GM12878 (cell line): ENCODE data around the gene STAT3. TPM values are rescaled to one million over a fixed set of nuclear protein-coding genes. Genes with fewer than 3 reads are reported as not detected.

Experiments
- ATAC-seq: fragments of 200-7000 bp; cut with Tn5 transposase; 3 replicates; pipeline ENCODE4 v1.9.1; 2020; ENCODE audit warnings: mild to moderate bottlenecking, moderate library complexity
- BruUV-seq: library from RNA; stranded (reverse); fragments of 400-500 nt; replicated peaks from 2 replicates; lab custom pipeline; 2021; lab: Mats Ljungman, UMichigan
- CTCF ChIA-PET: fragments of 300-600 bp; sonication (Branson Sonifier 250); formaldehyde crosslinking; extraction: SDS; loops from one replicate; lab custom pipeline; 2021; ENCODE audit warnings: inconsistent platforms; lab: Yijun Ruan, JAX
- POLR2A ChIA-PET: fragments of 350-600 bp; formaldehyde crosslinking; extraction: SDS; loops from one replicate; lab custom pipeline; 2021; ENCODE audit warnings: inconsistent platforms; lab: Charles Lee
- RAD21 ChIA-PET: fragments of 300-600 bp; sonication (Branson Sonifier 250); formaldehyde crosslinking; loops from one replicate; lab custom pipeline; 2023; ENCODE audit warnings: antibody characterized with exemption; ENCODE audit not compliant: unreplicated experiment; lab: Charles Lee
- SMC1A ChIA-PET: fragments of 300-600 bp; sonication (Branson Sonifier 250); formaldehyde crosslinking; loops from one replicate; lab custom pipeline; 2023; ENCODE audit not compliant: unreplicated experiment, uncharacterized antibody; lab: Charles Lee
- DNase-seq: peaks from one replicate; pipeline ENCODE4 v3.0.0-alpha.2; 2011; ENCODE audit warnings: low read depth, low spot score
- FAIRE-seq: peaks from 3 replicates; lab custom pipeline; 2011; peaks lifted over from hg19 to GRCh38; lab: Jason Lieb, UNC
- H2AFZ ChIP-seq: 2 replicates; pipeline ENCODE4 v1.6.0; 2011; ENCODE audit warnings: low read depth, low read length, control low read depth; ENCODE audit not compliant: control insufficient read depth
- H3K27ac ChIP-seq: 2 replicates; pipeline ENCODE4 v1.5.1; 2011; ENCODE audit warnings: control low read depth; ENCODE audit not compliant: control insufficient read depth, insufficient read depth
- H3K27me3 ChIP-seq, 2 experiments: replicated peaks in 1 of 2; 2 replicates each; pipeline versions ENCODE4 v1.6.0 to v1.6.1; 2011; ENCODE audit warnings: low read length in 1 of 2; ENCODE audit not compliant: control insufficient read depth in 2 of 2, insufficient read depth in 2 of 2
- H3K36me3 ChIP-seq, 2 experiments: 2 replicates each; pipeline ENCODE4 v1.5.1; 2011; ENCODE audit warnings: low read length in 1 of 2; ENCODE audit not compliant: control insufficient read depth in 2 of 2, insufficient read depth in 2 of 2
- H3K4me1 ChIP-seq: 2 replicates; pipeline ENCODE4 v1.6.1; 2011; ENCODE audit warnings: mild to moderate bottlenecking, low read length, moderate library complexity, mixed read lengths; ENCODE audit not compliant: control insufficient read depth, insufficient read depth
- H3K4me2 ChIP-seq: 2 replicates; pipeline ENCODE4 v1.6.0; 2011; ENCODE audit warnings: control low read depth; ENCODE audit not compliant: control insufficient read depth, insufficient read depth
- H3K4me3 ChIP-seq: fragments of 200-600 bp; sonication (generic); 2 replicates; pipeline ENCODE4 v1.5.1; 2016
- H3K79me2 ChIP-seq: 2 replicates; pipeline ENCODE4 v1.6.0; 2011; ENCODE audit warnings: low read length; ENCODE audit not compliant: control insufficient read depth, insufficient read depth
- H3K9ac ChIP-seq: 2 replicates; pipeline ENCODE4 v1.8.0; 2011; ENCODE audit warnings: low read length, control low read depth, mixed read lengths; ENCODE audit not compliant: control insufficient read depth, insufficient read depth
- H3K9me3 ChIP-seq: replicated peaks from 3 replicates; pipeline ENCODE4 v1.5.1; 2011; ENCODE audit warnings: mild to moderate bottlenecking, low read length; ENCODE audit not compliant: control insufficient read depth, insufficient read depth
- H4K20me1 ChIP-seq: 2 replicates; pipeline ENCODE4 v1.6.0; 2011; ENCODE audit not compliant: control insufficient read depth, insufficient read depth
- E2F8 ChIP-seq: fragments of 450-650 bp; IDR thresholded peaks from 2 replicates; pipeline ENCODE4 v1.6.1; 2018; ENCODE audit warnings: mild to moderate bottlenecking, low read depth, moderate library complexity; ENCODE audit not compliant: partially characterized antibody
- FOXM1 ChIP-seq: IDR thresholded peaks from 2 replicates; pipeline ENCODE4 v1.6.1; 2012; ENCODE audit warnings: low read depth, mild to moderate bottlenecking, inconsistent platforms, low read length, moderate library complexity
- JUNB ChIP-seq: IDR thresholded peaks from 2 replicates; pipeline ENCODE4 v1.6.1; 2016; ENCODE audit warnings: antibody characterized with exemption, mild to moderate bottlenecking
- NKRF ChIP-seq: fragments of 450-650 bp; conservative IDR thresholded peaks from 2 replicates; pipeline ENCODE4 v1.6.1; 2017; ENCODE audit warnings: mild to moderate bottlenecking, moderate library complexity
- SP1 ChIP-seq: IDR thresholded peaks from one replicate; pipeline ENCODE4 v1.6.1; 2011; ENCODE audit warnings: low read depth, low read length
- STAT1 ChIP-seq: fragments of 450-650 bp; conservative IDR thresholded peaks from 2 replicates; pipeline ENCODE4 v1.6.1; 2014; ENCODE audit warnings: antibody characterized with exemption, mild to moderate bottlenecking
- TCF12 ChIP-seq: IDR thresholded peaks from 2 replicates; pipeline ENCODE4 v1.6.1; 2011; ENCODE audit warnings: low read depth, mild to moderate bottlenecking, low read length
- WGBS: methylation state at CpG from one replicate; pipeline ENCODE4 v1.1.6; 2016; ENCODE audit warnings: low lambda C conversion rate; ENCODE audit not compliant: insufficient replicate concordance, insufficient coverage; ENCODE audit errors: missing lambda C conversion rate; 5-methylcytosine and 5-hydroxymethylcytosine counted together
- in situ Hi-C: fragments of 300-500 bp; cut with MboI; formaldehyde crosslinking; loops from 9 replicates; pipeline ENCODE4 v1.14.3; 2018; ENCODE audit warnings: mixed read lengths
- intact Hi-C: fragments of 100-400 bp; cut with micrococcal nuclease; formaldehyde crosslinking; loops from one replicate; pipeline ENCODE4 v1.14.2; 2022; ENCODE audit not compliant: unreplicated experiment
- polyA plus RNA-seq, 11 experiments: library from polyadenylated mRNA; depleted of rRNA in 4 of 11; unstranded in 6 of 11; stranded (reverse) in 5 of 11; fragments of >200 nt; fragmentation: Nextera tagmentation in 4 of 11; fragmentation: Illumina TruSeq in 1 of 11; extraction: Ambion mirVana in 4 of 11; extraction: Trizol in 1 of 11; gene quantifications; 1 replicate in 1 of 11; 2 replicates in 10 of 11; pipeline versions ENCODE4 v1.2.1 to v1.2.3, GENCODE V29; 2011 to 2016; ENCODE audit warnings: inconsistent platforms in 2 of 11, missing spikeins in 2 of 11, low read depth in 1 of 11
- total RNA-seq, 4 experiments: library from RNA; depleted of rRNA in 3 of 4; stranded (reverse); fragments of >200 nt in 3 of 4; fragmentation: Illumina TruSeq in 1 of 4; extraction: Trizol in 1 of 4; gene quantifications; 2 replicates each; pipeline versions ENCODE4 v1.2.1 to v1.2.3, GENCODE V29; 2013 to 2021

Gene STAT3
- total and polyA plus RNA-seq, 10 of the 15 experiments (the other 5 are each of a cell fraction or from before 2014, with no cell fraction given) = 18.4 to 96.4 (median 60.9) TPM

GRCh38 chr17:42272162-42272907 is 115.9 kb downstream of the STAT3 start:
- no peaks in the 10 kb centered on the region for H3K36me3 ChIP-seq
- TF ChIP-seq FOXM1 (no peak), NKRF (no peak), SP1 (no peak), E2F8 (no peak), TCF12 (no peak), STAT1 (no peak), JUNB (no peak)
- 0 out of 2 replicates have a peak overlapping the region, but pooled peaks have one; percentile 7 for H3K4me3 ChIP-seq
- in situ Hi-C loops (no loop called here), intact Hi-C loops (no loop called here)
- H3K79me2 ChIP-seq = peaks cover 59% of the 10 kb centered on the region
- RAD21 ChIA-PET = no interaction called here
- H3K9ac ChIP-seq = no peak overlapping the region
- H3K4me2 ChIP-seq = peak overlapping the region; percentile 57
- DNase-seq (no peak), FAIRE-seq (no peak), ATAC-seq (no peak)
- no peak overlapping the region for H2AFZ ChIP-seq
- H3K27ac ChIP-seq = no peak overlapping the region
- CTCF ChIA-PET = interaction anchor here (1.1 kb wide), 1 partner anchor 50 kb away, joined by 5 read pairs; no protein-coding TSS in a partner anchor
- no peaks in the 10 kb centered on the region for H4K20me1 ChIP-seq
- H3K4me1 ChIP-seq = peaks cover 27% of the 10 kb centered on the region
- no TSS peak for BruUV-seq
- no peaks in the 10 kb centered on the region for H3K27me3 ChIP-seq
- no peaks in the 10 kb centered on the region for H3K9me3 ChIP-seq
- POLR2A ChIA-PET = interaction anchor here (0.6 kb wide), 1 partner anchor 23 kb away, joined by 3 read pairs; no protein-coding TSS in a partner anchor
- SMC1A ChIA-PET = interaction anchor here (0.9 to 5.3 kb wide), 6 partner anchors 8 to 85 kb away, joined by 3 to 36 read pairs (median 5); partner anchors contain the start of gene GHDC
- 32% methylated on average over 7 of the region's 7 CpGs for WGBS
